ENCODE measurements around the gene SLC25A21.

SLC25A21 gene

GRCh38 chr14:36829547-36829946, 342.9 kb downstream of the SLC25A21 start:
- no peaks in the 10 kb centered on the region for H3K27me3 ChIP-seq (ENCODE audit: control insufficient read depth in 1 of 2, insufficient read depth in 2 of 2, low read length in 2 of 2)
- H3K9ac ChIP-seq (ENCODE audit: low read length in 2 of 2): no peak overlapping the region
- no peaks in the 10 kb centered on the region for H3K4me1 ChIP-seq (ENCODE audit: control insufficient read depth, insufficient read depth, low read length)
- no peaks in the 10 kb centered on the region for H3K9me3 ChIP-seq (ENCODE audit: control insufficient read depth in 2 of 2, low read length in 2 of 2)
- H3K27ac ChIP-seq (ENCODE audit: low read length): no peak overlapping the region
- no peaks in the 10 kb centered on the region for H3K36me3 ChIP-seq (ENCODE audit: control insufficient read depth in 2 of 2, insufficient read depth in 2 of 2, low read length in 2 of 2)
- H3K4me3 ChIP-seq (ENCODE audit: low read length in 2 of 2): no peak overlapping the region

DNA sequence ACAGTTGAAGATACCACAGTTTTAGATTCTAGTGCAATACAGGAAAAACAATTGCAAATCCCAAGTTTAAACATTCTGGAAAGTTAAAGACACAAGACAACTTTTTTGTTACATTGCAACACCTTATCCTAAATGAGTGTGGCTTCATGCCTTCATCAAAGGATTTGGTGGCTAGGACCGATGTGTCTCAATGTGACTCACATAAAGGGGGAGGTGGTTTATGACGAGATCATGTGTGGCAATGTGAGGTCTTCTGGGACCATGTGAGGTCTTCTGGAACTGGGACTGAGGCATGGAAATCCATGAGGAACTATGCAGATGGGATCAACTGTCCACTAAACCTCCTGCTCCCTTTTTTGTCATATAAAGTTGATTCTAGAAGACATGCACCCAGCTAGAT, 344.5 kb downstream of the SLC25A21 start:
- Histone ChIP-seq H3K4me3 (ENCODE audit: low read length in 2 of 2) (no peak overlapping the region), H3K27me3 (ENCODE audit: control insufficient read depth in 1 of 2, insufficient read depth in 2 of 2, low read length in 2 of 2) (no peaks in the 10 kb centered on the region), H3K27ac (ENCODE audit: low read length) (no peak overlapping the region), H3K9me3 (ENCODE audit: control insufficient read depth in 2 of 2, low read length in 2 of 2) (no peaks in the 10 kb centered on the region), H3K36me3 (ENCODE audit: control insufficient read depth in 2 of 2, insufficient read depth in 2 of 2, low read length in 2 of 2) (no peaks in the 10 kb centered on the region), H3K4me1 (ENCODE audit: control insufficient read depth, insufficient read depth, low read length) (no peaks in the 10 kb centered on the region), H3K9ac (ENCODE audit: low read length in 2 of 2) (no peak overlapping the region)

GRCh38 chr14:36826614-36827013, 345.8 kb downstream of the SLC25A21 start:
- Histone ChIP-seq H3K9ac (ENCODE audit: low read length in 2 of 2) (no peak overlapping the region), H3K36me3 (ENCODE audit: control insufficient read depth in 2 of 2, insufficient read depth in 2 of 2, low read length in 2 of 2) (no peaks in the 10 kb centered on the region), H3K27me3 (ENCODE audit: control insufficient read depth in 1 of 2, insufficient read depth in 2 of 2, low read length in 2 of 2) (no peaks in the 10 kb centered on the region), H3K4me1 (ENCODE audit: control insufficient read depth, insufficient read depth, low read length) (no peaks in the 10 kb centered on the region), H3K4me3 (ENCODE audit: low read length in 2 of 2) (no peak overlapping the region), H3K27ac (ENCODE audit: low read length) (no peak overlapping the region), H3K9me3 (ENCODE audit: control insufficient read depth in 2 of 2, low read length in 2 of 2) (no peaks in the 10 kb centered on the region)

DNA sequence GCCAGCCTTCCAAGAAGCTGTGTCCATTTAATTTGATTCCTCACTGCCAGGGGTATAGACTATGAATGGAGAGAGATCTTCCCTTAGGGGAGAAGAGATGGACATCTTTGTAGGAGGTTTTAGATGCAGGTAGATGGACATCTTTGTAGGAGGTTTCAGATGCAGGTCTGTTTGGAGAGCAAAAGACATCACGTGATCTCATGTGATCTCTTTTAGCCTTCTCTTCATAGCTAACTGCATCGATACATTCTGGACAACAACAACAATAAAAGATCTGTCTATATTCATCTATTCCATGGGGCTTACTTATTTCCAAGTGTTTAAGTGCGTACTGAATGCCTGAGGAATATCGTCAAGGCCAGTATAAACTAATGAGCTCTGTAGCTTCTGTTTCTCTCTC, 347.6 kb downstream of the SLC25A21 start:
- H3K9me3 ChIP-seq (ENCODE audit: control insufficient read depth in 2 of 2, low read length in 2 of 2): no peaks in the 10 kb centered on the region
- no peaks in the 10 kb centered on the region for H3K36me3 ChIP-seq (ENCODE audit: control insufficient read depth in 2 of 2, insufficient read depth in 2 of 2, low read length in 2 of 2)
- no peaks in the 10 kb centered on the region for H3K27me3 ChIP-seq (ENCODE audit: control insufficient read depth in 1 of 2, insufficient read depth in 2 of 2, low read length in 2 of 2)
- no peak overlapping the region for H3K9ac ChIP-seq (ENCODE audit: low read length in 2 of 2)
- no peaks in the 10 kb centered on the region for H3K4me1 ChIP-seq (ENCODE audit: control insufficient read depth, insufficient read depth, low read length)
- H3K27ac ChIP-seq (ENCODE audit: low read length): no peak overlapping the region
- no peak overlapping the region for H3K4me3 ChIP-seq (ENCODE audit: low read length in 2 of 2)

DNA sequence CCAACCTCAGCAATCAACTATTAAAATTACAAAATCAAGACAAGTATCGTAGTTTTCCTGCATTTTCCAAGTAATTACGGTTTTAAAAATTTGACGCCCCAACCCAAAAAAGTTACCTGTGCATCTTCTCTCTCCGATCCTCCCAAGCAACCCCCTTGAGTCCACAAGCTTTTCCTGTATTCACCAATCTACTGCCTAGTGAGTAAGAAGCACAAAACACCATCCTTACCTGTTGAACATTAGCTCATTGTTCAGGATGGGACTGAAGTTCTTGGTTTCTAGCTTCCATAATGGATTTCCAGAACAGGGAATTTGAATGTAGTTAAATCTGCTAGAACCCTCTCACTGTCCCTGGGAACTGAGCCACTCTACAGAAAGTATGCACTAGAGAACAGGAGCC, 348.8 kb downstream of the SLC25A21 start:
- Histone ChIP-seq H3K27me3 (ENCODE audit: control insufficient read depth in 1 of 2, insufficient read depth in 2 of 2, low read length in 2 of 2) (no peaks in the 10 kb centered on the region), H3K4me1 (ENCODE audit: control insufficient read depth, insufficient read depth, low read length) (no peaks in the 10 kb centered on the region), H3K27ac (ENCODE audit: low read length) (no peak overlapping the region), H3K9ac (ENCODE audit: low read length in 2 of 2) (no peak overlapping the region), H3K9me3 (ENCODE audit: control insufficient read depth in 2 of 2, low read length in 2 of 2) (no peaks in the 10 kb centered on the region), H3K36me3 (ENCODE audit: control insufficient read depth in 2 of 2, insufficient read depth in 2 of 2, low read length in 2 of 2) (no peaks in the 10 kb centered on the region), H3K4me3 (ENCODE audit: low read length in 2 of 2) (no peak overlapping the region)

- H3K9ac ChIP-seq (ENCODE audit: low read length in 2 of 2): no peak overlapping the region
- no peaks in the 10 kb centered on the region for H3K27me3 ChIP-seq (ENCODE audit: control insufficient read depth in 1 of 2, insufficient read depth in 2 of 2, low read length in 2 of 2)
- H3K27ac ChIP-seq (ENCODE audit: low read length): no peak overlapping the region
- H3K4me1 ChIP-seq (ENCODE audit: control insufficient read depth, insufficient read depth, low read length): no peaks in the 10 kb centered on the region
- no peaks in the 10 kb centered on the region for H3K36me3 ChIP-seq (ENCODE audit: control insufficient read depth in 2 of 2, insufficient read depth in 2 of 2, low read length in 2 of 2)
- H3K9me3 ChIP-seq (ENCODE audit: control insufficient read depth in 2 of 2, low read length in 2 of 2): no peaks in the 10 kb centered on the region
- no peak overlapping the region for H3K4me3 ChIP-seq (ENCODE audit: low read length in 2 of 2)
These were observed 349.7 kb downstream of the SLC25A21 start for GRCh38 chr14:36822685-36823084.

DNA sequence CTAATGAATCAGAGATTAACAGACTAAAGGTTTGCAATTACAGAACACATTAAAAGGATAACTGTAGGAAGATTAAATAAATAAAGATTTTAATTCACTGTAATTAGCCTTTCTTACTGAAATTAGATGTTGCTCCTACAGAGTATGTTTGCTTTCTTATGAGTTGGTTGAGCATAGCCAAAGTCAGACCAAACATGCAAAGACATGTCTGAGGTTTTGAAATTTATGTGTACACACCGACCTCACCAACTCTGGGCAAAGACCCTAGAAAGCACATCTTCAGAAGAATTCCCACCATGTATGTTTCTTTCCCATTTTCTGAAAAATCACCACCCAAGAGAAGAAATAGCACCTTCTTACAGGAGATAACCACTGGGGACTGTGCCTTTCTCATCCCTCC, 351.5 kb downstream of the SLC25A21 start:
- Histone ChIP-seq H3K4me3 (ENCODE audit: low read length in 2 of 2) (no peak overlapping the region), H3K27ac (ENCODE audit: low read length) (no peak overlapping the region), H3K36me3 (ENCODE audit: control insufficient read depth in 2 of 2, insufficient read depth in 2 of 2, low read length in 2 of 2) (no peaks in the 10 kb centered on the region), H3K9ac (ENCODE audit: low read length in 2 of 2) (no peak overlapping the region), H3K9me3 (ENCODE audit: control insufficient read depth in 2 of 2, low read length in 2 of 2) (no peaks in the 10 kb centered on the region), H3K4me1 (ENCODE audit: control insufficient read depth, insufficient read depth, low read length) (no peaks in the 10 kb centered on the region), H3K27me3 (ENCODE audit: control insufficient read depth in 1 of 2, insufficient read depth in 2 of 2, low read length in 2 of 2) (no peaks in the 10 kb centered on the region)

DNA sequence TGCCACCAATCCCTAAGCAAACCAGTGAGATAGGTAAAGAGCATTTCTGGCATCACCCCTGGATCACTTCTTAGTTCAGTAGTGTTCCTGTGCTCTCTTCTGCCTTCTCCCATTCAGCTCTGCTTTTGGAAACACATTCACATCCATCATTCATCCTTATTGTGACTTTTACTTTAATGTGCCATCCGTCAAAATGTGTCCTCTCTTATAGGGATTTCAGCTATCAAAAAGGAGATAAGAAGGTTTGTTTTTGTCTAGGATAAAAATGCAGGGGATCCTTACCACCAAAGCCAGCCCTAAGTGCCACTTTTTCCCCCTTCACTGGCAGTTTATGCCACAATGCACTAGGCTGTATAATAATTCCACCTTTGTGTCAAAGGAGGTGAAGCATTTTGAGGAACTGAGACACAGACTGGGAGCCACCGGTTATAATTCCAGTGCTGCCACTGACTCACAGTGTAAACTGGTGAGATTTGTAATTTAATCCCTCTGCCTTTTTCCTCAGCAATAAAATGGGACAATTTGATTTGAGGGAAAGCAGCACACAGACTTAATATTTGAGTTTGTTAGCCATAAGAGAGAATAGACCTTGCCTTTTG, 352.2 kb downstream of the SLC25A21 start:
- H3K27me3 ChIP-seq (ENCODE audit: control insufficient read depth in 1 of 2, insufficient read depth in 2 of 2, low read length in 2 of 2): no peaks in the 10 kb centered on the region
- H3K4me1 ChIP-seq (ENCODE audit: control insufficient read depth, insufficient read depth, low read length): no peaks in the 10 kb centered on the region
- H3K27ac ChIP-seq (ENCODE audit: low read length): no peak overlapping the region
- H3K9ac ChIP-seq (ENCODE audit: low read length in 2 of 2): no peak overlapping the region
- H3K9me3 ChIP-seq (ENCODE audit: control insufficient read depth in 2 of 2, low read length in 2 of 2): no peaks in the 10 kb centered on the region
- no peaks in the 10 kb centered on the region for H3K36me3 ChIP-seq (ENCODE audit: control insufficient read depth in 2 of 2, insufficient read depth in 2 of 2, low read length in 2 of 2)
- H3K4me3 ChIP-seq (ENCODE audit: low read length in 2 of 2): no peak overlapping the region

- Histone ChIP-seq H3K36me3 (ENCODE audit: control insufficient read depth in 2 of 2, insufficient read depth in 2 of 2, low read length in 2 of 2) (no peaks in the 10 kb centered on the region), H3K4me3 (ENCODE audit: low read length in 2 of 2) (no peak overlapping the region), H3K27ac (ENCODE audit: low read length) (no peak overlapping the region), H3K9ac (ENCODE audit: low read length in 2 of 2) (no peak overlapping the region), H3K27me3 (ENCODE audit: control insufficient read depth in 1 of 2, insufficient read depth in 2 of 2, low read length in 2 of 2) (no peaks in the 10 kb centered on the region), H3K4me1 (ENCODE audit: control insufficient read depth, insufficient read depth, low read length) (no peaks in the 10 kb centered on the region), H3K9me3 (ENCODE audit: control insufficient read depth in 2 of 2, low read length in 2 of 2) (no peaks in the 10 kb centered on the region)
These were observed 353.5 kb downstream of the SLC25A21 start for GRCh38 chr14:36818794-36819384.

GRCh38 chr14:36818246-36818645, 354.2 kb downstream of the SLC25A21 start:
- Histone ChIP-seq H3K9me3 (ENCODE audit: control insufficient read depth in 2 of 2, low read length in 2 of 2) (no peaks in the 10 kb centered on the region), H3K9ac (ENCODE audit: low read length in 2 of 2) (no peak overlapping the region), H3K36me3 (ENCODE audit: control insufficient read depth in 2 of 2, insufficient read depth in 2 of 2, low read length in 2 of 2) (no peaks in the 10 kb centered on the region), H3K27me3 (ENCODE audit: control insufficient read depth in 1 of 2, insufficient read depth in 2 of 2, low read length in 2 of 2) (no peaks in the 10 kb centered on the region), H3K4me3 (ENCODE audit: low read length in 2 of 2) (no peak overlapping the region), H3K27ac (ENCODE audit: low read length) (no peak overlapping the region), H3K4me1 (ENCODE audit: control insufficient read depth, insufficient read depth, low read length) (no peaks in the 10 kb centered on the region)

DNA sequence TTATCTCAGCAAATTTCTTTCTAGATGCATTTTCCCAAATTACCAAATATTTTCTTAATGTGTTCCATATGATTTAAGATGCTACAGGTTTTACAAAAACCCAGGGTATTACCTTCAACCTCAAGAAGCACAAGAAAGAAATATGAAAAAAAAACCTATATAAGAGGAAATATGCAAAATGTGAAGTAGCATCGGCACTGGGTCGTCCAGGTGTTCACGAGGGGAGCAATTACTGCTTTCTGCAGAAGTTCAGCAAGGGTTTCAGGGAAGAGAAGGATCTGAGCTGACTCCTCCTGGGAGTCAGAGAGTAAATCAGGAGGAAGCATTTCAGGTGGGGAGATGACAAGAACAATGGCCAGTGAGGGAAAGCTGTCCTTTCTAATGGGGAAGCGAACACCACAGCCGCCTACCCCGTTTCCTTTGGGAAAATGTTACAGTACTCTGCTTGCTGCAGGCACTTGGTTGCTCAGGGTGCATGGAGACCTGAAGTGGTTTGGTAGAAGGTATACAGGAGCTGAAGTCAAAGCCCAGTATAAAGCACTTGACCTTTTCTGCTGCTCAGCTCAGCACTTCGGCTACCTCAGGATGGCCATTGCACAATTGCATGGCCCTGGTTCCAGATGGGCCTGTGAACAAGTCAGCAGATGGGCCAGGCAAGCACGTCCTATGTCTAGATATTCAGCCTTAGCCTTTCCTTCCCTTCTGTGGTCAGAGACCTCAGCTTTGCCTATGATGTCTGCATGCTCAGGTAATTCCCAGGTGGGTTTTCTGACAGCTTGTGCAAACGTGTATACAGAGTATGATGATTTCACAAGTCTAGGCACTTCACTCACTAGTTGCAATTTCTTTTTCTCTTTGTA, 355.1 kb downstream of the SLC25A21 start:
- no peaks in the 10 kb centered on the region for H3K4me1 ChIP-seq (ENCODE audit: control insufficient read depth, insufficient read depth, low read length)
- H3K9me3 ChIP-seq (ENCODE audit: control insufficient read depth in 2 of 2, low read length in 2 of 2): no peaks in the 10 kb centered on the region
- no peak overlapping the region for H3K4me3 ChIP-seq (ENCODE audit: low read length in 2 of 2)
- H3K27me3 ChIP-seq (ENCODE audit: control insufficient read depth in 1 of 2, insufficient read depth in 2 of 2, low read length in 2 of 2): no peaks in the 10 kb centered on the region
- H3K36me3 ChIP-seq (ENCODE audit: control insufficient read depth in 2 of 2, insufficient read depth in 2 of 2, low read length in 2 of 2): no peaks in the 10 kb centered on the region
- H3K27ac ChIP-seq (ENCODE audit: low read length): no peak overlapping the region
- H3K9ac ChIP-seq (ENCODE audit: low read length in 2 of 2): no peak overlapping the region

Data from stomach smooth muscle (tissue), 2 donors.